GM15510 (cell line): ENCODE measurements around the gene TMEM132D.

Source experiments
- POLR2A ChIP-seq: IDR thresholded peaks from 3 replicates; pipeline ENCODE4 v1.6.1; 2011; ENCODE audit warnings: borderline replicate concordance; ENCODE audit not compliant: insufficient read length; ENCODE audit errors: extremely low read depth

The TMEM132D gene

GRCh38 chr12:129807136-129807535, 96.7 kb downstream of the TMEM132D start:
- no peak for TF ChIP-seq POLR2A

- no peak for TF ChIP-seq POLR2A
Measured at GRCh38 chr12:129791396-129791795, 112.4 kb downstream of the TMEM132D start.

- TF ChIP-seq POLR2A: no peak
Measured at GRCh38 chr12:129790930-129791329, 112.9 kb downstream of the TMEM132D start.

GRCh38 chr12:129790331-129790730, 113.5 kb downstream of the TMEM132D start:
- TF ChIP-seq POLR2A: no peak

DNA sequence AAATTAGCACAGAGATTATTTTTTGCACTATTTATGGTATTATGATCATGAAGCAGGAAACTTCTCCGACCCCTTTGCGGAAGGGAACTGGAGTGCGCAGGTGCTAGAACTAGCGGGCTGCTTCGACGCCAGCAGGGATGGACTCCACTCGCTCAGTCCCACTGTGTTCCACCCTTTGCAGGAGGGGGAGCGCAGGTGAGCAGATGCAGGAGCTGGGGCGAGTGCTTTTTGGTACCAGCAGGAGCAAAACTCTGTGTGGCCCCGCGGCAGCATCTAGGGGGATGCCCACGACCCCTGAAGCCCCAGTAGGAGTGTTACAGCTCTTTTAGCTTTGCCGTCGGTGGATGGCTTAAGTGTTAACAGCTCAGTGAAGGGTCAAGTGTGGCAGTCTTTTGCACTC, 113.9 kb downstream of the TMEM132D start:
- TF ChIP-seq POLR2A: no peak

DNA sequence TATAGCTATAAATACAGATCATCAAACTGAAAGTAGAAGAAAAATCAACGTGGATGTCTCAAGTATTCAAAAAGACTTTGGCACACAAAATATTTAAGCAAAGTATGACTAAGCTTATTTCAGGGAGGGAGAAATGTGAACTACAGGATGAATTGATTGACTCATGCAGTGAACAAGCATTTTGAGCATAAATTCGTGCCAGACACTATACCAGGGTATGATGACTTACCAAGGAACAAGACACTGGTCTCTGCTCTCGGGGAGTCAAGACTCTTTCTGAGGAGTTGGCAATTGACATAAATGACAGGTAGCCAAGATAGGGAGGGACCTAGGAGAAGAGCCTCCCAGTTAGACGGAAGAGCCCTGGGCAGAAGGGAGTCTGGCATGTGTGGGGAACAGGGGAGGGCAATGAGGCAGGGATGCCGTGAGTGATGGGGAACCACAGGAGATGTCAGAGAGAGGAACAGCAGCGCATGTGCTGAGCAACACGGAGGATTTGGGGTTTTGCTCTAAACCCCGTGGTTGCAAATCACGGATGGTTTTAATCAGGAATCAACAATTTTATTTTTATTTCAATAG, 115.2 kb downstream of the TMEM132D start:
- TF ChIP-seq POLR2A: no peak

- TF ChIP-seq POLR2A: no peak
Measured at GRCh38 chr12:129779989-129780388, 123.8 kb downstream of the TMEM132D start.

DNA sequence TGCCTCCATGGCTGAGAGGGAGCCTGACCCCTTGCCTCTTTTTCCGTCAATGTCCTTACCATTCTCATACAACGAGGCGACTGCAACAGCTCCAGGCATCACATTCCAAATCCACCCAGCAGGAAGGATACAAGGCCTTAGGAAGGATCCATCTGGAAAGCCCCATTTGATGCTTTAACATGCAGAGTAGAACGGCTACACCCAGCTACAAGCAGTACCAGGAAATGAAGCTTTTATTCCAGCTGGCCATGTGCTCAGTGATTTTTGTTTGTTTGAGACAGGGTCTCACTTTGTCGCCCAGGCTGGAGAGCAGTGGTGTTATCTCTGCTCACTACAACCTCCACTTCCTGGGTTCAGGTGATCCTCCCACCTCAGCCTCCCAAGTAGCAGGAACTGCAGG, 124.8 kb downstream of the TMEM132D start:
- TF ChIP-seq POLR2A: no peak

- TF ChIP-seq POLR2A: no peak
Measured at GRCh38 chr12:129776977-129777667, 126.7 kb downstream of the TMEM132D start.

DNA sequence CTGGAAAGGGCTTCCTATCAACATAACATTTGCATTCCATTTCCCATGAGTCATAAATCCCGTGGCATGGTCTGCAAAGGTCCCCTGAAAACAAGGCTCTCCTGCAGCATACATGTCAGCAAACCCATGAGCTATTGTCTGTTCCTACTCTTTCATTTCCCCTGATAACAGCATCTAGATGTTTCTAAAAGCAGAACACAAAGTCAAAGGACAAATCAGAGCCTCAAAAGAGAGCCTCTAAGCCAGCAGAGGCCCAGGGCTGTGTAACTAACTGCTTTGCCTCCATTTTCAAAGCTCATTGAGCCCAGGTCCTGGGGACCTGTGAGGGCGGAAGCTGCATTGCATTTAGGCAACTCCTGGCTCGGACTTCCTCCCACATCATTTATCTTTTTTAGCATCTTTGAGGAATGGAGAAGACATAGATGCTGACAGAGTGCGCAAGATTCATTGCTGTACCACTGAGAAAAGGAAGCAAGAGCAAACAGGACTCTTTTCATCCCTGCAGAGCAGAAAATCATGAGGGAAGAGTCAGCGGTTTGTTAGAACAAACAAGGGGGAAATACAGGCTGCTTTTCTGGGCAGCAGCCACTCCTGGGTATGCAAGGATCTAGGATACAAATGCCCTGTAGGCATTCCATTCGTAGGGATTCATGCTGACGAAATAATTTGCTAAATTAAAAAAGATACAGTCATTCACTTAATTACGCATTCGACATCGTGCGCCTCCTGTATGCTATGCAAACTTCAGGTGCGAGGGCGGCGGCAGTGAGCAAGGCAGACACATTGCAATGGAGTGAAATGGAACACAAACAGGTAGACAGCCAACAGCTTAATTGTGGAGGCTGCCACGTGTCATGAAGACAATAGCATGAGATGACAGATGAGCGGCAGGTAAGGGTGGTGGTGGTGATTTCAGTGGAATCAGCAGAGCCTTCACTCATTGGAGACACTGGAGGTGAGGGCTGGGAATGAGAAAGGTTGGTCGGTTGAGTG, 131.0 kb downstream of the TMEM132D start:
- no peak for TF ChIP-seq POLR2A

- no peak for TF ChIP-seq POLR2A
Measured at GRCh38 chr12:129771238-129771637, 132.6 kb downstream of the TMEM132D start.

- TF ChIP-seq POLR2A: no peak
Measured at GRCh38 chr12:129765719-129766118, 138.1 kb downstream of the TMEM132D start.

- no peak for TF ChIP-seq POLR2A
Measured at GRCh38 chr12:129762436-129762835, 141.4 kb downstream of the TMEM132D start.

DNA sequence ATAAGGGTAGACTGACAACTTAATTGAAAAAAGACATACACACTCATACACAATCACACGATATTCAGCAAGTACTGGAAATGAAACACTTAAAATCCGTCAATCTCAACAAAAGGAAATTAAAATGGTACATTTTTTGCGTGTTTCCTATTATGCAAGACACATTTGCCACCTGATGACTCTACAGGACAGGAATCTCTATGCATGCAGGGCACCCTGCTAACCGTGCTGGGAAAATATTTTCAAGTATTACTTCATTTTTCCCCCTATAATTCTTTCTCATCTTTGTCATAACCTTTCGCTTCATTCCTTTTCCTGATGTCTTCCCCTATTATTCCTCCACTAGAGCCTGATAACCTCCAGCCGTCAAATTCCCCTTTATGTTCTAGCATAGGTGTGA, 150.2 kb downstream of the TMEM132D start:
- TF ChIP-seq POLR2A: no peak

DNA sequence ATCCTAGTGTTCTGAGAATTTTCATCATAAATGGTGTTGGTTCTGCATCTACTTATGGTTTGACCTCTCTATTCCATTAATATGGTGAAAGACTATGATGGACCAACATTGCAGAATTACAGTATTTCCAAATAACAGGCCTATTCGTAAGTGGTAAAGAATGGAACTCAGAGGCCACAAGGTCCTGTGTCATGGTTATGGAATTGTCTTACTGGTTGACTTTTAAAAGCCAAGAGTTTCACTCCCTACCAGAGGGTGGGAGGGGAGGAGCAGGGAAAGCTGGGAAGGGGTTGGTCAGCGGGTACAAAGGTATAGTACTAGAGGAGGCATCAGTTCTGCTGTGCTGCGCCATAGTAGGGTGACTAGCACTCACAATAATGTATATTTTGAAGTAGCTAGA, 153.4 kb downstream of the TMEM132D start:
- no peak for TF ChIP-seq POLR2A
